ENCODE measurements around the gene ELL.

DNA sequence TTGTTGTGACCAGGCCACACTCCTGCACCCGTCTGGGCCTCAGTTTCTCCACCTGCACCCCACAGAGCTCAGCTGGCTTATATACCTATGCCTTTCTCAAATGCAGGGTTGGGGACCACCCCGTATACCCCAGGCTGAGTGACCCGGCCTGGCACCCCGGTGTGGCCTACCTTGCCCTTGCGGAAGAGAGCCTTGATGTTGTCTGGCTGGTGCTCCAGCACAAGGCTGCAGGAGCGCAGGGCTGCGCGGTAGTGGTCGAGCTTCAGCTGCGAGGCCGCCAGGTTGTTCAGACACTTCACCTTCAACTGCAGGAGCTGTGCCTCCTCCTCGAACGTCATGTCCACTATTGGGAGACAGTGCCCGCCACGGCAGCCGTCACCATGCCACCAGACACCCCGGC is 15.6 kb upstream of the ELL start:
- TF ChIP-seq CREB5 (CRISPR knock-in tag; IDR thresholded peaks at IDR 0.05; ENCODE audit: low read depth) = no peak
- no peak for TF ChIP-seq CSDC2 (CRISPR knock-in tag; IDR thresholded peaks at IDR 0.05)
- no peak for TF ChIP-seq BACH2 (CRISPR knock-in tag; IDR thresholded peaks at IDR 0.05; ENCODE audit: borderline replicate concordance)
- TF ChIP-seq, protein P1, sequence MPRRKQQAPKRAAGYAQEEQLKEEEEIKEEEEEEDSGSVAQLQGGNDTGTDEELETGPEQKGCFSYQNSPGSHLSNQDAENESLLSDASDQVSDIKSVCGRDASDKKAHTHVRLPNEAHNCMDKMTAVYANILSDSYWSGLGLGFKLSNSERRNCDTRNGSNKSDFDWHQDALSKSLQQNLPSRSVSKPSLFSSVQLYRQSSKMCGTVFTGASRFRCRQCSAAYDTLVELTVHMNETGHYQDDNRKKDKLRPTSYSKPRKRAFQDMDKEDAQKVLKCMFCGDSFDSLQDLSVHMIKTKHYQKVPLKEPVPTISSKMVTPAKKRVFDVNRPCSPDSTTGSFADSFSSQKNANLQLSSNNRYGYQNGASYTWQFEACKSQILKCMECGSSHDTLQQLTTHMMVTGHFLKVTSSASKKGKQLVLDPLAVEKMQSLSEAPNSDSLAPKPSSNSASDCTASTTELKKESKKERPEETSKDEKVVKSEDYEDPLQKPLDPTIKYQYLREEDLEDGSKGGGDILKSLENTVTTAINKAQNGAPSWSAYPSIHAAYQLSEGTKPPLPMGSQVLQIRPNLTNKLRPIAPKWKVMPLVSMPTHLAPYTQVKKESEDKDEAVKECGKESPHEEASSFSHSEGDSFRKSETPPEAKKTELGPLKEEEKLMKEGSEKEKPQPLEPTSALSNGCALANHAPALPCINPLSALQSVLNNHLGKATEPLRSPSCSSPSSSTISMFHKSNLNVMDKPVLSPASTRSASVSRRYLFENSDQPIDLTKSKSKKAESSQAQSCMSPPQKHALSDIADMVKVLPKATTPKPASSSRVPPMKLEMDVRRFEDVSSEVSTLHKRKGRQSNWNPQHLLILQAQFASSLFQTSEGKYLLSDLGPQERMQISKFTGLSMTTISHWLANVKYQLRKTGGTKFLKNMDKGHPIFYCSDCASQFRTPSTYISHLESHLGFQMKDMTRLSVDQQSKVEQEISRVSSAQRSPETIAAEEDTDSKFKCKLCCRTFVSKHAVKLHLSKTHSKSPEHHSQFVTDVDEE (CRISPR knock-in tag; IDR thresholded peaks at IDR 0.05) = no peak
- TF ChIP-seq PPARA (CRISPR knock-in tag; IDR thresholded peaks at IDR 0.05; ENCODE audit: borderline replicate concordance) = no peak
- TF ChIP-seq ARNTL (CRISPR knock-in tag; IDR thresholded peaks at IDR 0.05; ENCODE audit: borderline replicate concordance, low read depth) = no peak

Data from SK-N-SH treated with all-trans-retinoic acid at 6 μM for 48 hours (cell line).